ENCODE results near the gene RSAD2. TPM values are rescaled to one million over a fixed set of nuclear protein-coding genes. Genes with fewer than 3 reads are reported as not detected.
"Not testable (repeated sequence)": the region's sequence is repeated elsewhere in the genome, so short reads cannot be mapped to it uniquely, and the experiment has no call there.

Gene RSAD2
- total RNA-seq, 1 donor from 2014 or later: 21.9 TPM

- TF ChIP-seq CTCF (IDR thresholded peaks at IDR 0.05): no peak
- intact Hi-C loops (cut with DNase I): no loop called here
- ATAC-seq (no peak), DNase-seq (no peak)
- H3K27me3 ChIP-seq (ENCODE audit: low read depth): no peaks in the 10 kb centered on the region
- H3K9me3 ChIP-seq: no peaks in the 10 kb centered on the region
- H3K4me3 ChIP-seq: no peak overlapping the region
- H3K36me3 ChIP-seq: peaks cover 4% of the 10 kb centered on the region
- H3K4me1 ChIP-seq: no peaks in the 10 kb centered on the region
- no peak overlapping the region for H3K27ac ChIP-seq
Observed at GRCh38 chr2:6888724-6889123, 11.1 kb downstream of the RSAD2 start.

GRCh38 chr2:6893876-6894482, 16.4 kb downstream of the RSAD2 start:
- no peak for TF ChIP-seq CTCF (IDR thresholded peaks at IDR 0.05)
- ATAC-seq (no peak), DNase-seq (no peak)
- Histone ChIP-seq H3K4me3 (no peak overlapping the region), H3K36me3 (peaks cover 8% of the 10 kb centered on the region), H3K27me3 (ENCODE audit: low read depth) (no peaks in the 10 kb centered on the region), H3K9me3 (no peaks in the 10 kb centered on the region), H3K4me1 (no peaks in the 10 kb centered on the region), H3K27ac (no peak overlapping the region)
- intact Hi-C loops (cut with DNase I): loop anchor here (10.0 kb wide), 1 partner anchor 151 kb away; no protein-coding TSS in a partner anchor

- TF ChIP-seq CTCF (IDR thresholded peaks at IDR 0.05): peak; percentile 63
- no peaks in the 10 kb centered on the region for H3K27me3 ChIP-seq (ENCODE audit: low read depth)
- no peaks in the 10 kb centered on the region for H3K9me3 ChIP-seq
- ATAC-seq (peak in 1 of 2 donors; percentile 49), DNase-seq (no peak)
- no peak overlapping the region for H3K4me3 ChIP-seq
- peaks cover 8% of the 10 kb centered on the region for H3K36me3 ChIP-seq
- H3K4me1 ChIP-seq: no peaks in the 10 kb centered on the region
- intact Hi-C loops (cut with DNase I): loop anchor here (10.0 kb wide), 1 partner anchor 148 kb away; no protein-coding TSS in a partner anchor
- no peak overlapping the region for H3K27ac ChIP-seq
Observed at GRCh38 chr2:6896930-6897759, 19.6 kb downstream of the RSAD2 start.

- H3K36me3 ChIP-seq; DNase-seq; ATAC-seq; H3K4me1 ChIP-seq; H3K27ac ChIP-seq; H3K27me3 ChIP-seq (ENCODE audit: low read depth); H3K9me3 ChIP-seq; H3K4me3 ChIP-seq; intact Hi-C loops (cut with DNase I): not testable (repeated sequence)
Observed at GRCh38 chr2:6902581-6902980, 25.0 kb downstream of the RSAD2 start.

GRCh38 chr2:6905668-6906067, 28.1 kb downstream of the RSAD2 start:
- Histone ChIP-seq H3K27me3 (ENCODE audit: low read depth) (no peaks in the 10 kb centered on the region), H3K9me3 (peaks cover 4% of the 10 kb centered on the region), H3K4me1 (peaks cover 4% of the 10 kb centered on the region), H3K4me3 (no peak overlapping the region), H3K36me3 (no peaks in the 10 kb centered on the region), H3K27ac (no peak overlapping the region)
- DNase-seq: no peak
- ATAC-seq: no peak
- intact Hi-C loops (cut with DNase I): no loop called here
- TF ChIP-seq CTCF (IDR thresholded peaks at IDR 0.05): no peak
